ENCODE results near the gene TSSK6. TPM values are rescaled to one million over a fixed set of nuclear protein-coding genes. Genes with fewer than 3 reads are reported as not detected.

The TSSK6 gene
- total and polyA plus RNA-seq, 2 donors, result 1.2 to 3.0 TPM

- peaks cover 0 to 13% of the 10 kb centered on the region in 2 donors for H3K27me3 ChIP-seq (ENCODE audit: control insufficient read depth in 2 of 2, insufficient read depth in 1 of 2, low read length in 1 of 2)
- WGBS, result 84% methylated on average over 15 of the region's 15 CpGs
Measured at GRCh38 chr19:19547674-19548336, 32.5 kb upstream of the TSSK6 start.

GRCh38 chr19:19546751-19547162, 31.4 kb upstream of the TSSK6 start:
- no peak for DNase-seq (ENCODE audit: low read depth in 6 of 9, low spot score in 9 of 9)

More at GRCh38 chr19:19547674-19548336, 32.5 kb upstream of the TSSK6 start:
- no peaks in the 10 kb centered on the region for H3K4me1 ChIP-seq (ENCODE audit: control insufficient read depth in 2 of 2, insufficient read depth in 2 of 2, low read length in 2 of 2)
- H3K27ac ChIP-seq (ENCODE audit: low read depth in 1 of 2, low read length in 1 of 2), result no peak overlapping the region
- no peak for DNase-seq (ENCODE audit: low read depth in 6 of 9, low spot score in 9 of 9)
- H3K4me3 ChIP-seq (ENCODE audit: low read length in 2 of 2), result no peak overlapping the region
- no peaks in the 10 kb centered on the region for H3K36me3 ChIP-seq (ENCODE audit: control insufficient read depth in 2 of 2, insufficient read depth in 2 of 2, low read length in 1 of 2)
- H3K9me3 ChIP-seq (ENCODE audit: control insufficient read depth in 2 of 2, insufficient read depth in 1 of 2, low read length in 1 of 2), result peaks cover 3 to 25% of the 10 kb centered on the region in 2 donors

DNA sequence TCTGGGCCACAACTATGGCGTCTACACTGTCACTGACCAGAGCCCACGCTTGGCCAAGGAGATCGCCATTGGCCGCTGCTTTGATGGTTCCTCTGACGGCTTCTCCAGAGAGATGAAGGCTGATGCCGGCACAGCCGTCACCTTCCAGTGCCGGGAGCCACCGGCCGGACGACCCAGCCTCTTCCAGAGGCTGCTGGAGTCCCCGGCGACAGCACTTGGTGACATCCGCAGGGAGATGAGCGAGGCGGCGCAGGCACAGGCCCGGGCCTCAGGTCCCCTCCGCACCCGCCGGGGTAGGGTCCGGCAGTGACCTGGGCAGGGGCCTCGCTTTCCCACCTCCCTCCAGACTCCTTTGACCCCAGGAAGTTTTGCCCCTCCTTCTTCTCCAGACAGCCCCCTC, 30.4 kb upstream of the TSSK6 start:
- 96% methylated on average over 23 of the region's 23 CpGs for WGBS
- Histone ChIP-seq H3K4me1 (ENCODE audit: control insufficient read depth in 2 of 2, insufficient read depth in 2 of 2, low read length in 2 of 2) (peaks cover 9 to 10% of the 10 kb centered on the region in 2 donors), H3K27me3 (ENCODE audit: control insufficient read depth in 2 of 2, insufficient read depth in 1 of 2, low read length in 1 of 2) (peaks cover 8 to 30% of the 10 kb centered on the region in 2 donors), H3K9me3 (ENCODE audit: control insufficient read depth in 2 of 2, insufficient read depth in 1 of 2, low read length in 1 of 2) (peaks cover 3 to 27% of the 10 kb centered on the region in 2 donors), H3K27ac (ENCODE audit: low read depth in 1 of 2, low read length in 1 of 2) (no peak overlapping the region), H3K4me3 (ENCODE audit: low read length in 2 of 2) (no peak overlapping the region), H3K36me3 (ENCODE audit: control insufficient read depth in 2 of 2, insufficient read depth in 2 of 2, low read length in 1 of 2) (no peaks in the 10 kb centered on the region)
- no peak for DNase-seq (ENCODE audit: low read depth in 6 of 9, low spot score in 9 of 9)

More at GRCh38 chr19:19546751-19547162, 31.4 kb upstream of the TSSK6 start:
- Histone ChIP-seq H3K36me3 (ENCODE audit: control insufficient read depth in 2 of 2, insufficient read depth in 2 of 2, low read length in 1 of 2) (no peaks in the 10 kb centered on the region), H3K27ac (ENCODE audit: low read depth in 1 of 2, low read length in 1 of 2) (no peak overlapping the region), H3K4me3 (ENCODE audit: low read length in 2 of 2) (no peak overlapping the region), H3K27me3 (ENCODE audit: control insufficient read depth in 2 of 2, insufficient read depth in 1 of 2, low read length in 1 of 2) (peaks cover 0 to 19% of the 10 kb centered on the region in 2 donors), H3K9me3 (ENCODE audit: control insufficient read depth in 2 of 2, insufficient read depth in 1 of 2, low read length in 1 of 2) (peaks cover 3 to 25% of the 10 kb centered on the region in 2 donors), H3K4me1 (ENCODE audit: control insufficient read depth in 2 of 2, insufficient read depth in 2 of 2, low read length in 2 of 2) (no peaks in the 10 kb centered on the region)
- 89% methylated on average over 19 of the region's 19 CpGs for WGBS

GRCh38 chr19:19544954-19545591, 29.7 kb upstream of the TSSK6 start:
- H3K27ac ChIP-seq (ENCODE audit: low read depth in 1 of 2, low read length in 1 of 2), result no peak overlapping the region
- H3K36me3 ChIP-seq (ENCODE audit: control insufficient read depth in 2 of 2, insufficient read depth in 2 of 2, low read length in 1 of 2), result no peaks in the 10 kb centered on the region
- DNase-seq (ENCODE audit: low read depth in 6 of 9, low spot score in 9 of 9), result no peak
- peaks cover 11 to 13% of the 10 kb centered on the region in 2 donors for H3K4me1 ChIP-seq (ENCODE audit: control insufficient read depth in 2 of 2, insufficient read depth in 2 of 2, low read length in 2 of 2)
- no peak overlapping the region for H3K4me3 ChIP-seq (ENCODE audit: low read length in 2 of 2)
- WGBS, result 94% methylated on average over 53 of the region's 53 CpGs
- peaks cover 3 to 31% of the 10 kb centered on the region in 2 donors for H3K9me3 ChIP-seq (ENCODE audit: control insufficient read depth in 2 of 2, insufficient read depth in 1 of 2, low read length in 1 of 2)
- peaks cover 14 to 36% of the 10 kb centered on the region in 2 donors for H3K27me3 ChIP-seq (ENCODE audit: control insufficient read depth in 2 of 2, insufficient read depth in 1 of 2, low read length in 1 of 2)

DNA sequence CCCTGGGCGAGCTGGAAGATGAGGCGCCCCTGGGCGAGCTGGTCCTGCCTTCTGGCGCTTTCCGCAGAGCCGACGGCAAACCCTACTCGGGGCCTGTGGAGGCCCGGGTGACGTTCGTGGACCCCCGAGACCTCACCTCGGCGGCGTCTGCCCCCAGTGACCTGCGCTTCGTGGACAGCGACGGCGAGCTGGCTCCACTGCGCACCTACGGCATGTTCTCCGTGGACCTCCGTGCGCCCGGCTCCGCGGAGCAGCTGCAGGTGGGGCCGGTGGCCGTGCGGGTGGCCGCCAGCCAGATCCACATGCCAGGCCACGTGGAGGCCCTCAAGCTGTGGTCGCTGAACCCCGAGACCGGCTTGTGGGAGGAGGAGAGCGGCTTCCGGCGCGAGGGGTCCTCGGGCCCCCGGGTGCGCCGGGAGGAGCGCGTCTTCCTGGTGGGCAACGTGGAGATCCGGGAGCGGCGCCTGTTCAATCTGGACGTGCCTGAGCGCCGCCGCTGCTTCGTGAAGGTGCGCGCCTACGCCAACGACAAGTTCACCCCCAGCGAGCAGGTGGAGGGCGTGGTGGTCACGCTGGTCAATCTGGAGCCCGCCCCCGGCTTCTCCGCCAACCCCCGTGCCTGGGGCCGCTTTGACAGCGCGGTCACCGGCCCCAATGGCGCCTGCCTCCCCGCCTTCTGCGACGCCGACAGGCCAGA, 29.1 kb upstream of the TSSK6 start:
- H3K4me3 ChIP-seq (ENCODE audit: low read length in 2 of 2), result no peak overlapping the region
- WGBS, result 95% methylated on average over 75 of the region's 75 CpGs
- H3K9me3 ChIP-seq (ENCODE audit: control insufficient read depth in 2 of 2, insufficient read depth in 1 of 2, low read length in 1 of 2), result peaks cover 3 to 31% of the 10 kb centered on the region in 2 donors
- H3K4me1 ChIP-seq (ENCODE audit: control insufficient read depth in 2 of 2, insufficient read depth in 2 of 2, low read length in 2 of 2), result peaks cover 11 to 13% of the 10 kb centered on the region in 2 donors
- H3K36me3 ChIP-seq (ENCODE audit: control insufficient read depth in 2 of 2, insufficient read depth in 2 of 2, low read length in 1 of 2), result no peaks in the 10 kb centered on the region
- peaks cover 21 to 39% of the 10 kb centered on the region in 2 donors for H3K27me3 ChIP-seq (ENCODE audit: control insufficient read depth in 2 of 2, insufficient read depth in 1 of 2, low read length in 1 of 2)
- DNase-seq (ENCODE audit: low read depth in 6 of 9, low spot score in 9 of 9), result no peak
- H3K27ac ChIP-seq (ENCODE audit: low read depth in 1 of 2, low read length in 1 of 2), result no peak overlapping the region

DNA sequence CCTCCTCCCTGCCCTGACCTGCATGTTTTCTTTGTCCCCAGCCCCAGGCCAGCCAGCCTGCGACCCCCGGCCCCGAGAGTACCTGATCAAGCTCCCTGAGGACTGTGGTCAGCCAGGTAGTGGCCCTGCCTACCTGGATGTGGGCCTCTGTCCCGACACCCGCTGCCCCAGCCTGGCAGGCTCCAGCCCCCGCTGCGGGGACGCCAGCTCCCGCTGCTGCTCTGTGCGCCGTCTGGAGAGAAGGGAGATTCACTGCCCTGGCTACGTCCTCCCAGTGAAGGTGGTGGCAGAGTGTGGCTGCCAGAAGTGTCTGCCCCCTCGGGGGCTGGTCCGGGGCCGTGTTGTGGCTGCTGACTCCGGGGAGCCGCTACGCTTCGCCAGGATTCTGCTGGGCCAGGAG, 28.3 kb upstream of the TSSK6 start:
- H3K27me3 ChIP-seq (ENCODE audit: control insufficient read depth in 2 of 2, insufficient read depth in 1 of 2, low read length in 1 of 2), result peaks cover 27 to 46% of the 10 kb centered on the region in 2 donors
- 94% methylated on average over 19 of the region's 19 CpGs for WGBS
- H3K4me3 ChIP-seq (ENCODE audit: low read length in 2 of 2), result no peak overlapping the region
- no peak for DNase-seq (ENCODE audit: low read depth in 6 of 9, low spot score in 9 of 9)
- H3K4me1 ChIP-seq (ENCODE audit: control insufficient read depth in 2 of 2, insufficient read depth in 2 of 2, low read length in 2 of 2), result peaks cover 11 to 17% of the 10 kb centered on the region in 2 donors
- H3K9me3 ChIP-seq (ENCODE audit: control insufficient read depth in 2 of 2, insufficient read depth in 1 of 2, low read length in 1 of 2), result peaks cover 3 to 31% of the 10 kb centered on the region in 2 donors
- H3K27ac ChIP-seq (ENCODE audit: low read depth in 1 of 2, low read length in 1 of 2), result no peak overlapping the region
- H3K36me3 ChIP-seq (ENCODE audit: control insufficient read depth in 2 of 2, insufficient read depth in 2 of 2, low read length in 1 of 2), result no peaks in the 10 kb centered on the region

DNA sequence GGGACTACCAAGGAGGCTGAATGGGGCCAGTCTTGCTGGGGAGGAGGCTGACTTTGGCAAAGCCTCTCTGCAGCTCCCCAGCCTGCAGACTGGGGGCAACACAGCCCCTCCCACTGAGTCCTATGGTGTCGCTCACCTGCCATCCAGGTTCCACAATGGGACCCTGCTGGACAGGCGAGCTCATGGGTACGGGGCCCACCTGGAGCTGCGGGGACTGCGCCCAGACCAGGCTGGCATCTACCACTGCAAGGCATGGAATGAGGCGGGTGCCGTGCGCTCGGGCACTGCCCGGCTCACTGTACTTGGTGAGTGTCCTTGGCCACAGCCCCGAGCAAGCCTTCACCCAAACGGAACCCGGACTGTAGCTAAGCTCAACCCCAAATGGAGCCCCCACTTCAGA, 27.8 kb upstream of the TSSK6 start:
- 97% methylated on average over 13 of the region's 13 CpGs for WGBS
- peaks cover 3 to 31% of the 10 kb centered on the region in 2 donors for H3K9me3 ChIP-seq (ENCODE audit: control insufficient read depth in 2 of 2, insufficient read depth in 1 of 2, low read length in 1 of 2)
- no peak for DNase-seq (ENCODE audit: low read depth in 6 of 9, low spot score in 9 of 9)
- H3K27ac ChIP-seq (ENCODE audit: low read depth in 1 of 2, low read length in 1 of 2), result no peak overlapping the region
- H3K36me3 ChIP-seq (ENCODE audit: control insufficient read depth in 2 of 2, insufficient read depth in 2 of 2, low read length in 1 of 2), result no peaks in the 10 kb centered on the region
- no peak overlapping the region for H3K4me3 ChIP-seq (ENCODE audit: low read length in 2 of 2)
- H3K27me3 ChIP-seq (ENCODE audit: control insufficient read depth in 2 of 2, insufficient read depth in 1 of 2, low read length in 1 of 2), result peaks cover 32 to 49% of the 10 kb centered on the region in 2 donors
- H3K4me1 ChIP-seq (ENCODE audit: control insufficient read depth in 2 of 2, insufficient read depth in 2 of 2, low read length in 2 of 2), result peaks cover 16 to 22% of the 10 kb centered on the region in 2 donors

- H3K9me3 ChIP-seq (ENCODE audit: control insufficient read depth in 2 of 2, insufficient read depth in 1 of 2, low read length in 1 of 2), result peaks cover 3 to 37% of the 10 kb centered on the region in 2 donors
- no peak for DNase-seq (ENCODE audit: low read depth in 6 of 9, low spot score in 9 of 9)
- H3K4me1 ChIP-seq (ENCODE audit: control insufficient read depth in 2 of 2, insufficient read depth in 2 of 2, low read length in 2 of 2), result peaks cover 16 to 27% of the 10 kb centered on the region in 2 donors
- peaks cover 36 to 52% of the 10 kb centered on the region in 2 donors for H3K27me3 ChIP-seq (ENCODE audit: control insufficient read depth in 2 of 2, insufficient read depth in 1 of 2, low read length in 1 of 2)
- H3K27ac ChIP-seq (ENCODE audit: low read depth in 1 of 2, low read length in 1 of 2), result no peak overlapping the region
- H3K4me3 ChIP-seq (ENCODE audit: low read length in 2 of 2), result no peak overlapping the region
- H3K36me3 ChIP-seq (ENCODE audit: control insufficient read depth in 2 of 2, insufficient read depth in 2 of 2, low read length in 1 of 2), result no peaks in the 10 kb centered on the region
- 74% methylated on average over 12 of the region's 12 CpGs for WGBS
Measured at GRCh38 chr19:19542507-19542906, 27.2 kb upstream of the TSSK6 start.

DNA sequence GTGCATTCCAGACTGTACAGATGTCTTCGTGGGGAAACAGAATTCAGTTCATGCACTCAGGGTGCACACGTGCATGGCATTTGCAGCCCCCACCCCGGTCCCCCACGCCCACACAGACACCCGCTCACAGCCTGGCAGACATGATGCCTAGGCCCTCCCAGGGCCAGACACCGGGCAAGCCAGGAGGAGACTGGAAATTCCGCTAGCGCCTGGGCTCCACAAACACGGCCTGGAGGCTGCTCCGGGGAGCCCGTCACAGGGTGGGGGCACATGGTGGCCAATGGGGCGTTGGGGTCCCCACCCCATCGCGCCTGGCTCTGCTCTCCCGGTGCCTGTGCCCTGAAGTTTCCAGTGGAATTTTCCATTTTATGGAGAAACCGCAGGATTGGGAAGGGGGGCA, 26.3 kb upstream of the TSSK6 start:
- Histone ChIP-seq H3K27ac (ENCODE audit: low read depth in 1 of 2, low read length in 1 of 2) (no peak overlapping the region), H3K27me3 (ENCODE audit: control insufficient read depth in 2 of 2, insufficient read depth in 1 of 2, low read length in 1 of 2) (peaks cover 40 to 58% of the 10 kb centered on the region in 2 donors), H3K9me3 (ENCODE audit: control insufficient read depth in 2 of 2, insufficient read depth in 1 of 2, low read length in 1 of 2) (peaks cover 3 to 40% of the 10 kb centered on the region in 2 donors), H3K4me3 (ENCODE audit: low read length in 2 of 2) (no peak overlapping the region), H3K36me3 (ENCODE audit: control insufficient read depth in 2 of 2, insufficient read depth in 2 of 2, low read length in 1 of 2) (no peaks in the 10 kb centered on the region), H3K4me1 (ENCODE audit: control insufficient read depth in 2 of 2, insufficient read depth in 2 of 2, low read length in 2 of 2) (peaks cover 16 to 27% of the 10 kb centered on the region in 2 donors)
- 86% methylated on average over 16 of the region's 16 CpGs for WGBS
- no peak for DNase-seq (ENCODE audit: low read depth in 6 of 9, low spot score in 9 of 9)

All from thymus (tissue), 11 donors.